Breast epithelium (tissue), 4 donors: ENCODE results near the gene CPB2. TPM values are rescaled to one million over a fixed set of nuclear protein-coding genes. Genes with fewer than 3 reads are reported as not detected.
A peak's percentile ranks its signal among the peaks of the same experiment; 100 is the strongest.

Source experiments
- DNase-seq, 2 donors: peaks; one replicate each; pipeline ENCODE4 v3.0.0-alpha.2; 2019; ENCODE audit warnings: low spot score in 2 of 2
- H3K27ac ChIP-seq, 2 donors: fragments of 200-600 bp; sonication (generic) in 1 of 2; one replicate each; pipeline ENCODE4 v1.5.1; 2016 to 2019; ENCODE audit warnings: mild to moderate bottlenecking in 1 of 2
- H3K27me3 ChIP-seq, 2 donors: fragments of 200-600 bp; sonication (generic) in 1 of 2; one replicate each; pipeline versions ENCODE4 v1.5.1 to v1.6.0; 2017 to 2019; ENCODE audit warnings: control low read depth in 1 of 2, mild to moderate bottlenecking in 1 of 2
- H3K36me3 ChIP-seq: fragments of 200-600 bp; one replicate; pipeline ENCODE4 v1.5.1; 2019
- H3K4me1 ChIP-seq, 2 donors: fragments of 200-600 bp; sonication (generic); one replicate each; pipeline ENCODE4 v1.5.1; 2016 to 2019; ENCODE audit warnings: control low read depth in 1 of 2
- H3K4me3 ChIP-seq, 3 donors: fragments of 200-600 bp; sonication (generic); 1 replicate in 2 of 3; 2 replicates in 1 of 3; pipeline ENCODE4 v1.5.1; 2016 to 2019; ENCODE audit warnings: mild to moderate bottlenecking in 3 of 3, moderate library complexity in 2 of 3
- H3K9me3 ChIP-seq, 2 donors: fragments of 200-600 bp; sonication (generic) in 1 of 2; one replicate each; pipeline ENCODE4 v1.5.1; 2016 to 2019; ENCODE audit warnings: control low read depth in 1 of 2
- CTCF ChIP-seq, 3 donors: fragments of 450-650 bp; IDR thresholded peaks; one replicate each; pipeline ENCODE4 v1.5.1; 2016 to 2017; ENCODE audit warnings: antibody characterized with exemption in 3 of 3, mild to moderate bottlenecking in 3 of 3, moderate library complexity in 3 of 3
- POLR2A ChIP-seq: fragments of 450-650 bp; IDR thresholded peaks from one replicate; pipeline ENCODE4 v1.6.1; 2016; ENCODE audit warnings: antibody characterized with exemption, mild to moderate bottlenecking, moderate library complexity
- POLR2AphosphoS5 ChIP-seq, 3 donors: sonication (generic); formaldehyde crosslinking; IDR thresholded peaks; one replicate each; pipeline ENCODE4 v1.6.1; 2017; ENCODE audit warnings: antibody characterized with exemption in 3 of 3
- intact Hi-C: fragments of 100-400 bp; cut with DNase I; formaldehyde crosslinking; loops from one replicate; pipeline ENCODE4 v1.15.1; 2023; ENCODE audit warnings: low total_unique reads
- total RNA-seq, 3 donors: library from RNA; depleted of rRNA; stranded (reverse); fragments of >200 nt; gene quantifications; one replicate each; pipeline ENCODE4 v1.1.0, GENCODE V29; 2016

The CPB2 gene
- total RNA-seq, 3 donors from 2014 or later, result not detected

GRCh38 chr13:46057256-46058015 lies 47.4 kb downstream of the CPB2 start:
- no peak for TF ChIP-seq POLR2A
- no peak for TF ChIP-seq POLR2AphosphoS5 (IDR thresholded peaks at IDR 0.05)
- TF ChIP-seq CTCF (IDR thresholded peaks at IDR 0.05), result no peak
- no peaks in the 10 kb centered on the region for H3K36me3 ChIP-seq

GRCh38 chr13:46053162-46054012 lies 51.4 kb downstream of the CPB2 start:
- DNase-seq, result no peak
- intact Hi-C loops, result no loop called here
- Histone ChIP-seq H3K27me3 (no peaks in the 10 kb centered on the region), H3K9me3 (no peaks in the 10 kb centered on the region), H3K4me1 (peaks cover 0 to 5% of the 10 kb centered on the region in 2 donors), H3K27ac (peak overlapping the region; percentile 93 to 97), H3K36me3 (no peaks in the 10 kb centered on the region), H3K4me3 (peak overlapping the region; percentile 79 to 91 (median 85))
- TF ChIP-seq POLR2A (no peak), CTCF (IDR thresholded peaks at IDR 0.05) (no peak), POLR2AphosphoS5 (IDR thresholded peaks at IDR 0.05) (no peak)

More at GRCh38 chr13:46057256-46058015, 47.4 kb downstream of the CPB2 start:
- no peak overlapping the region for H3K27ac ChIP-seq
- H3K27me3 ChIP-seq, result no peaks in the 10 kb centered on the region
- H3K9me3 ChIP-seq, result no peaks in the 10 kb centered on the region
- intact Hi-C loops, result no loop called here
- DNase-seq, result peak in 1 of 2 donors; percentile 26
- no peaks in the 10 kb centered on the region for H3K4me1 ChIP-seq
- no peak overlapping the region for H3K4me3 ChIP-seq

- intact Hi-C loops, result no loop called here
- no peaks in the 10 kb centered on the region for H3K27me3 ChIP-seq
- H3K9me3 ChIP-seq, result no peaks in the 10 kb centered on the region
- TF ChIP-seq POLR2A (no peak), CTCF (IDR thresholded peaks at IDR 0.05) (peak in 2 of 3 donors; percentile 53 to 68), POLR2AphosphoS5 (IDR thresholded peaks at IDR 0.05) (peak in 2 of 3 donors; percentile 72 to 82)
- H3K4me3 ChIP-seq, result peak within 1 kb of the TSS; percentile 79 to 91 (median 85)
- DNase-seq, result peak; percentile 91 to 93
- H3K27ac ChIP-seq, result peak within 1 kb of the TSS; percentile 93 to 97
- H3K4me1 ChIP-seq, result peaks cover 0 to 5% of the 10 kb centered on the region in 2 donors
- H3K36me3 ChIP-seq, result no peaks in the 10 kb centered on the region
Measured at GRCh38 chr13:46052319-46053161, 52.3 kb downstream of the CPB2 start, which contains the start of gene ZC3H13. Gene ZC3H13 (minus strand): TSS chr13:46052746. CDS start chr13:46045507, 7,239 bp downstream.

GRCh38 chr13:46051968-46052318 lies 52.9 kb downstream of the CPB2 start:
- TF ChIP-seq POLR2A (no peak), CTCF (IDR thresholded peaks at IDR 0.05) (no peak), POLR2AphosphoS5 (IDR thresholded peaks at IDR 0.05) (no peak)
- DNase-seq, result no peak
- H3K27me3 ChIP-seq, result no peaks in the 10 kb centered on the region
- H3K27ac ChIP-seq, result peak overlapping the region; percentile 93 to 97
- peaks cover 0 to 5% of the 10 kb centered on the region in 2 donors for H3K4me1 ChIP-seq
- H3K4me3 ChIP-seq, result peak overlapping the region; percentile 79 to 91 (median 85)
- intact Hi-C loops, result no loop called here
- H3K36me3 ChIP-seq, result no peaks in the 10 kb centered on the region
- no peaks in the 10 kb centered on the region for H3K9me3 ChIP-seq
